ENCODE measurements around the gene ANKRD50.

The ANKRD50 gene

GRCh38 chr4:124632439-124632838 lies 80.1 kb downstream of the ANKRD50 start:
- FAIRE-seq (no peak), DNase-seq (ENCODE audit: insufficient read length, low spot score) (no peak)
- TF ChIP-seq SPI1 (IDR thresholded peaks at IDR 0.05; ENCODE audit: low read depth, low read length) = no peak
- TF ChIP-seq POU2F2 (IDR thresholded peaks at IDR 0.05; ENCODE audit: low read depth, low read length) = no peak
- TF ChIP-seq POLR2AphosphoS5 (IDR thresholded peaks at IDR 0.05; ENCODE audit: low read depth, low read length) = no peak
- no peak for TF ChIP-seq POLR2A (IDR thresholded peaks at IDR 0.05; ENCODE audit: low read depth, low read length)
- TF ChIP-seq PAX5 (IDR thresholded peaks at IDR 0.05; ENCODE audit: insufficient read depth, low read length, severe bottlenecking) = no peak
- TF ChIP-seq TAF1 (IDR thresholded peaks at IDR 0.05; ENCODE audit: low read depth, low read length) = no peak

- no peak for FAIRE-seq
- DNase-seq (ENCODE audit: insufficient read length, low spot score) = no peak
These were observed 80.8 kb downstream of the ANKRD50 start for GRCh38 chr4:124631760-124632159.

GRCh38 chr4:124629681-124630080 lies 82.9 kb downstream of the ANKRD50 start:
- FAIRE-seq = no peak
- TF ChIP-seq SPI1 (IDR thresholded peaks at IDR 0.05; ENCODE audit: low read depth, low read length) = no peak
- no peak for TF ChIP-seq TAF1 (IDR thresholded peaks at IDR 0.05; ENCODE audit: low read depth, low read length)
- no peak for TF ChIP-seq POLR2AphosphoS5 (IDR thresholded peaks at IDR 0.05; ENCODE audit: low read depth, low read length)
- no peak for TF ChIP-seq POU2F2 (IDR thresholded peaks at IDR 0.05; ENCODE audit: low read depth, low read length)
- no peak for TF ChIP-seq POLR2A (IDR thresholded peaks at IDR 0.05; ENCODE audit: low read depth, low read length)
- DNase-seq (ENCODE audit: insufficient read length, low spot score) = no peak

More at GRCh38 chr4:124631760-124632159, 80.8 kb downstream of the ANKRD50 start:
- TF ChIP-seq POLR2AphosphoS5 (IDR thresholded peaks at IDR 0.05; ENCODE audit: low read depth, low read length) (no peak), POLR2A (IDR thresholded peaks at IDR 0.05; ENCODE audit: low read depth, low read length) (no peak), PAX5 (IDR thresholded peaks at IDR 0.05; ENCODE audit: insufficient read depth, low read length, severe bottlenecking) (no peak), SPI1 (IDR thresholded peaks at IDR 0.05; ENCODE audit: low read depth, low read length) (no peak), POU2F2 (IDR thresholded peaks at IDR 0.05; ENCODE audit: low read depth, low read length) (no peak), TAF1 (IDR thresholded peaks at IDR 0.05; ENCODE audit: low read depth, low read length) (no peak)

Data from GM12891 (cell line).